Upper lobe of left lung (tissue), 6 donors: Measurements from ENCODE around the gene GAS2. TPM values are rescaled to one million over a fixed set of nuclear protein-coding genes. Genes with fewer than 3 reads are reported as not detected.

Experiments
- ATAC-seq, 2 donors: fragments of 200-7000 bp; cut with Tn5 transposase; one replicate each; pipeline ENCODE4 v1.9.1; 2022; ENCODE audit warnings: mild to moderate bottlenecking in 2 of 2, moderate library complexity in 2 of 2; ENCODE audit not compliant: low FRiP score in 2 of 2
- DNase-seq, 2 donors: peaks; one replicate each; pipeline ENCODE4 v3.0.0-alpha.2; 2019 to 2020
- H3K27ac ChIP-seq, 4 donors: fragments of 200-600 bp; sonication (generic); one replicate each; pipeline ENCODE4 v1.5.1; 2016 to 2019
- H3K27me3 ChIP-seq, 4 donors: fragments of 200-600 bp; sonication (generic); one replicate each; pipeline ENCODE4 v1.5.1; 2017 to 2019
- H3K36me3 ChIP-seq, 4 donors: fragments of 200-600 bp; sonication (generic); one replicate each; pipeline ENCODE4 v1.5.1; 2016 to 2019
- H3K4me1 ChIP-seq, 4 donors: fragments of 200-600 bp; sonication (generic); one replicate each; pipeline ENCODE4 v1.5.1; 2018 to 2019
- H3K4me3 ChIP-seq, 4 donors: fragments of 200-600 bp; sonication (generic); one replicate each; pipeline ENCODE4 v1.5.1; 2017 to 2019; ENCODE audit warnings: mild to moderate bottlenecking in 2 of 4, moderate library complexity in 1 of 4
- H3K9me3 ChIP-seq, 4 donors: fragments of 200-600 bp; sonication (generic); one replicate each; pipeline ENCODE4 v1.5.1; 2018 to 2019
- CTCF ChIP-seq, 6 experiments: fragments of 450-650 bp in 4 of 6; fragments of 200-600 bp in 2 of 6; sonication (generic) in 2 of 6; IDR thresholded peaks; one replicate each; pipeline ENCODE4 v1.5.1; 2016 to 2019; ENCODE audit warnings: antibody characterized with exemption in 6 of 6
- EP300 ChIP-seq, 4 donors: sonication (generic); formaldehyde crosslinking; IDR thresholded peaks; one replicate each; pipeline ENCODE4 v1.5.1; 2017; ENCODE audit warnings: antibody characterized with exemption in 4 of 4, control low read depth in 2 of 4
- POLR2A ChIP-seq, 4 donors: fragments of 450-650 bp; IDR thresholded peaks; one replicate each; pipeline ENCODE4 v1.5.1; 2016 to 2017; ENCODE audit warnings: antibody characterized with exemption in 4 of 4, mild to moderate bottlenecking in 2 of 4
- POLR2AphosphoS5 ChIP-seq, 2 donors: sonication (generic); formaldehyde crosslinking; IDR thresholded peaks; one replicate each; pipeline ENCODE4 v1.5.1; 2017; ENCODE audit warnings: antibody characterized with exemption in 2 of 2
- WGBS, 2 donors: methylation state at CpG; one replicate each; pipeline ENCODE4 v1.1.5; 2017 to 2018; 5-methylcytosine and 5-hydroxymethylcytosine counted together
- total RNA-seq, 6 donors: library from RNA; depleted of rRNA in 4 of 6; stranded (reverse); fragments of >200 nt in 4 of 6; gene quantifications; one replicate each; pipeline versions ENCODE4 v1.1.0 to v1.2.1, GENCODE V29; 2016 to 2021
- donor health status: DM: no; HTN: no; CAD: no; lungs with moderate emphysema.
- donor health status: DM: no; HTN: yes; CAD: no; lungs with severe emphysema.

The GAS2 gene
- total RNA-seq, 6 donors from 2014 or later = 1.5 to 6.3 (median 2.1) TPM; not detected in 1

- ATAC-seq (no peak), DNase-seq (no peak)
- Histone ChIP-seq H3K4me1 (no peaks in the 10 kb centered on the region), H3K27me3 (no peaks in the 10 kb centered on the region), H3K27ac (no peak overlapping the region), H3K9me3 (no peaks in the 10 kb centered on the region), H3K36me3 (no peaks in the 10 kb centered on the region), H3K4me3 (no peak overlapping the region)
- WGBS, 2 donors = 66% methylated on average over 1 of the region's 1 CpG
- no peak for TF ChIP-seq CTCF (IDR thresholded peaks at IDR 0.05)
- TF ChIP-seq POLR2AphosphoS5 (IDR thresholded peaks at IDR 0.05) = no peak
- TF ChIP-seq EP300 (IDR thresholded peaks at IDR 0.05) = no peak
- no peak for TF ChIP-seq POLR2A (IDR thresholded peaks at IDR 0.05)
Observed at GRCh38 chr11:22761066-22761465, 94.7 kb downstream of the GAS2 start.

GRCh38 chr11:22763166-22763565 lies 96.8 kb downstream of the GAS2 start:
- H3K36me3 ChIP-seq = no peaks in the 10 kb centered on the region
- 62 to 81% methylated on average over 1 of the region's 1 CpG for WGBS, 2 donors
- no peak overlapping the region for H3K27ac ChIP-seq
- no peak for ATAC-seq
- no peak for DNase-seq
- no peaks in the 10 kb centered on the region for H3K9me3 ChIP-seq
- no peaks in the 10 kb centered on the region for H3K27me3 ChIP-seq
- H3K4me3 ChIP-seq = no peak overlapping the region
- TF ChIP-seq POLR2AphosphoS5 (IDR thresholded peaks at IDR 0.05) (no peak), EP300 (IDR thresholded peaks at IDR 0.05) (no peak)
- H3K4me1 ChIP-seq = no peaks in the 10 kb centered on the region

GRCh38 chr11:22764735-22765134 lies 98.3 kb downstream of the GAS2 start:
- DNase-seq (no peak), ATAC-seq (no peak)
- Histone ChIP-seq H3K4me1 (no peaks in the 10 kb centered on the region), H3K27ac (no peak overlapping the region), H3K36me3 (no peaks in the 10 kb centered on the region), H3K4me3 (no peak overlapping the region), H3K27me3 (no peaks in the 10 kb centered on the region), H3K9me3 (no peaks in the 10 kb centered on the region)
- TF ChIP-seq POLR2AphosphoS5 (IDR thresholded peaks at IDR 0.05) (no peak), EP300 (IDR thresholded peaks at IDR 0.05) (no peak), POLR2A (IDR thresholded peaks at IDR 0.05) (no peak), CTCF (IDR thresholded peaks at IDR 0.05) (no peak)
- WGBS, 2 donors = 88 to 91% methylated on average over 2 of the region's 2 CpGs

- no peaks in the 10 kb centered on the region for H3K36me3 ChIP-seq
- WGBS, 2 donors = 81 to 89% methylated on average over 1 of the region's 1 CpG
- H3K4me3 ChIP-seq = no peak overlapping the region
- ATAC-seq (no peak), DNase-seq (no peak)
- H3K4me1 ChIP-seq = no peaks in the 10 kb centered on the region
- no peaks in the 10 kb centered on the region for H3K27me3 ChIP-seq
- no peak overlapping the region for H3K27ac ChIP-seq
- no peaks in the 10 kb centered on the region for H3K9me3 ChIP-seq
- TF ChIP-seq POLR2AphosphoS5 (IDR thresholded peaks at IDR 0.05) = no peak
- TF ChIP-seq CTCF (IDR thresholded peaks at IDR 0.05) = no peak
- no peak for TF ChIP-seq POLR2A (IDR thresholded peaks at IDR 0.05)
- TF ChIP-seq EP300 (IDR thresholded peaks at IDR 0.05) = no peak
Observed at GRCh38 chr11:22768281-22768680, 101.9 kb downstream of the GAS2 start.

- Histone ChIP-seq H3K27ac (no peak overlapping the region), H3K4me3 (no peak overlapping the region)
Observed at GRCh38 chr11:22769081-22769480, 102.7 kb downstream of the GAS2 start.

More at GRCh38 chr11:22769081-22769480, 102.7 kb downstream of the GAS2 start:
- ATAC-seq = no peak
- H3K27me3 ChIP-seq = no peaks in the 10 kb centered on the region
- H3K36me3 ChIP-seq = no peaks in the 10 kb centered on the region
- WGBS, 2 donors = 79 to 83% methylated on average over 1 of the region's 1 CpG
- no peaks in the 10 kb centered on the region for H3K9me3 ChIP-seq
- TF ChIP-seq CTCF (IDR thresholded peaks at IDR 0.05) (no peak), POLR2A (IDR thresholded peaks at IDR 0.05) (no peak), POLR2AphosphoS5 (IDR thresholded peaks at IDR 0.05) (no peak), EP300 (IDR thresholded peaks at IDR 0.05) (no peak)
- no peak for DNase-seq
- H3K4me1 ChIP-seq = no peaks in the 10 kb centered on the region
